Measurements from ENCODE around the gene GMEB2.

The GMEB2 gene

DNA sequence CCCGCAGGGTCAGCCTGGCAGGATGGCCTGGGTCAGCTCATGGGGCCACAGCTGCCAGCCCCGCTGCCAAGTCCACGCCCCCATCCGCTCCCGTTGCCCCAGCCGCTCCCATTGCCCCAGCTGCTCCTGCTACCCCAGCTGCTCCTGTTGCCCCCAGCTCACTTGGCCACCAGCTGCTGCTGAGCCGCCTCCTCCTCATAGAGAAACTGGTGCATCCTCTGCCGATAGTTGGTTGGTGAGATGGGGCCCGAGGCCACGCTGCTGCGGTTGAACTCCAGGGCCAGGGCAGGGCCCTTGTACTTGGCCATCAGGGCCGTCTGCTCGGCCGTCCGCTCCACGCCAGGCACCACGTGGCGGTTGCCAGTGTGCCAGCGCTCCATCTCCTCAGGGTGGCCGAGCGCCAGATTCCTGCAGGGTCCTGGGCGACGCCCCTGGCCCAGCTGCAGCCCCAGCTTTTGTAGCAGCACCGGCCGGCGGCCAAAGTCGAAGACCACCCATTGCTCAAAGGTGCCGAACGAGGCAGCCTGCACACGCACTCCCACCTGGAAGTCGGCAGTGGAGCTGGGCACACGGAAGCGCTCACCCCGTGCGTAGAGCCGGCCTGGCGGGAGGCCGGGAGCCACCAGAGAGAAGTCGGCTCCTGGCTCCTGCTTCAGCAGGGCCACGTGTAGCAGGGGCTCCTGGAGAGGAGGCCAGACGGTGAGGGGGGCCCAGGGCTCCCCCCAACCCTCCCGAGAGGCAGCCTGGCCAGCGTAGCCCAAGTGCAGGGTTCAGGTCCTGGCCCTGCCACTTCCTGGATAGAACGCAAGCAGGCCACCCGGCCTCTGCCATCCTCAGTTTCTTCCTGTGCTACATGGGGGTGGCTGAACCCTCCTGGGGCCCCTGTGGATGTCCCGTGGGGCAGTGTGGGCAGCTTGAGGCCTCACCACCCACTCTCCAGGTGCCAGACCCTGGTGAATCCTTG is 57.6 kb downstream of the GMEB2 start:
- TF ChIP-seq CTCF (IDR thresholded peaks at IDR 0.05; ENCODE audit: low read depth, low read length) (no peak), MYC (IDR thresholded peaks at IDR 0.05; ENCODE audit: low read depth, low read length) (no peak), POLR2A (IDR thresholded peaks at IDR 0.05; ENCODE audit: extremely low read depth, insufficient read length) (no peak)
- TF ChIP-seq, protein P1, sequence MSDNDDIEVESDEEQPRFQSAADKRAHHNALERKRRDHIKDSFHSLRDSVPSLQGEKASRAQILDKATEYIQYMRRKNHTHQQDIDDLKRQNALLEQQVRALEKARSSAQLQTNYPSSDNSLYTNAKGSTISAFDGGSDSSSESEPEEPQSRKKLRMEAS (IDR thresholded peaks at IDR 0.05; ENCODE audit: low read depth, low read length) = no peak
- peak; percentile 67 for DNase-seq (ENCODE audit: low read depth)
- H3K4me3 ChIP-seq (ENCODE audit: low read depth, low read length) = peak overlapping the region; percentile 7

- TF ChIP-seq CTCF (IDR thresholded peaks at IDR 0.05; ENCODE audit: low read depth, low read length) = no peak
- TF ChIP-seq, protein P1 (IDR thresholded peaks at IDR 0.05; ENCODE audit: low read depth, low read length) = no peak; the same call in 1 of the 2 replicates
- TF ChIP-seq MYC (IDR thresholded peaks at IDR 0.05; ENCODE audit: low read depth, low read length) = no peak
- TF ChIP-seq POLR2A (IDR thresholded peaks at IDR 0.05; ENCODE audit: extremely low read depth, insufficient read length) = no peak
- DNase-seq (ENCODE audit: low read depth) = peak; percentile 65
Observed at GRCh38 chr20:63568170-63568981, 58.5 kb downstream of the GMEB2 start.

DNA sequence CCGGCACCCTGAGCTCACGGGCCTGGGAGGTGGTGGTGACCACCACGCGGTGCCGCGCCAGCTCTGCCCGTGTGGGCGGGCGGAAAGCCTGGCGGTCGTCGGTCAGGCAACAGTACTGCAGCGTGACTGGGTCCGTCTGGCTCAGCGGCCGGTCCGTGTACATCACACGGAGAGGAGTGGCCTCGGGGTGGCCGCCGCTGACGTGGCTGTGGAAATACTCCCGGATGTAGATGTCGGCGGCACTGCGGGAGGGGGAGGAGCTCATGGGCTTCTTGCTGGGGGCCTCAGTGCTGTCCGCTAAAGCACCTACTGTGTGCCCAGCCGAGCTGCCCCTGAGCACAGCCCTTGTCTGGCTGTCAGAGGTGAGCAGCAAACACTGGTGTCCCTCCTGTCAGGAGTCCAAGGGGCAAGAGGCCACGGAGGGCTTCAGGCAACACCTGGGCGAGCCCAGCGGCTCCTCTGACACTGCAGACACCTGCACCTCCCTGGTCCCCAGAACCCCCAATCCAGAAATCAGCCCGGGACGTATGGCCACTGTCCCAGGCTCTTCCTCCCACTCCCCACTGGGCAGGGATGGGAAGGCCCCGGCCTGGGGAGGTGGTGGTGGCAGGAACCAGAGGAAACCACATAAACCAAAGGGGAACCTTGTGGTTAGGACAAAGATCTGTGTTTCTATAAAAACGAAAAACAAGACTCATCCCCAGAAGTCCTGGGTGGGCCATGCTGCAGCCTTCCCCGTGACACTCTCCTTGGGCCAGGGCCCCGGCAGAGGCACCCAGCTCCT is 59.3 kb downstream of the GMEB2 start:
- DNase-seq (ENCODE audit: low read depth) = peak; percentile 93
- no peak for TF ChIP-seq CTCF (IDR thresholded peaks at IDR 0.05; ENCODE audit: low read depth, low read length)
- no peak for TF ChIP-seq POLR2A (IDR thresholded peaks at IDR 0.05; ENCODE audit: extremely low read depth, insufficient read length)
- TF ChIP-seq, protein P1 (IDR thresholded peaks at IDR 0.05; ENCODE audit: low read depth, low read length) = peak; percentile 81
- peak; percentile 90 for TF ChIP-seq MYC (IDR thresholded peaks at IDR 0.05; ENCODE audit: low read depth, low read length)
- H3K4me3 ChIP-seq (ENCODE audit: low read depth, low read length) = no peak overlapping the region

More at GRCh38 chr20:63568170-63568981, 58.5 kb downstream of the GMEB2 start:
- H3K4me3 ChIP-seq (ENCODE audit: low read depth, low read length) = peak overlapping the region; percentile 7

DNA sequence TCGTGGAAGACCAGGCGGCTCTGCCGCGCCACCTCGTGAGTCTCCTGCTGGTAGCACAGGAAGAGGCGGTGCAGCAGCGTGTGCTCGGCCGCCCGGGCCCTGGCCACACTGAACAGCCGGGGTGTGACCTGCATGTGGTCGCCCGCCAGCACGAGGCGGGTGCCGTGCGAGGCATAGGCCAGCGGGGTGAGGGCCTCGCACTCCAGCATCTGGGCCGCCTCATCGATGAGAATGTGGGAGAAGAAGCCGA is 59.8 kb downstream of the GMEB2 start:
- TF ChIP-seq, protein P1 (IDR thresholded peaks at IDR 0.05; ENCODE audit: low read depth, low read length) = no peak
- peak; percentile 53 for DNase-seq (ENCODE audit: low read depth)
- H3K4me3 ChIP-seq (ENCODE audit: low read depth, low read length) = no peak overlapping the region

GRCh38 chr20:63566395-63567135 is 60.3 kb downstream of the GMEB2 start:
- no peak for DNase-seq (ENCODE audit: low read depth)
- no peak for TF ChIP-seq MYC (IDR thresholded peaks at IDR 0.05; ENCODE audit: low read depth, low read length)
- TF ChIP-seq POLR2A (IDR thresholded peaks at IDR 0.05; ENCODE audit: extremely low read depth, insufficient read length) = no peak
- TF ChIP-seq, protein P1 (IDR thresholded peaks at IDR 0.05; ENCODE audit: low read depth, low read length) = no peak
- TF ChIP-seq CTCF (IDR thresholded peaks at IDR 0.05; ENCODE audit: low read depth, low read length) = no peak
- H3K4me3 ChIP-seq (ENCODE audit: low read depth, low read length) = no peak overlapping the region
